ENCODE measurements around the gene KRT17. TPM values are rescaled to one million over a fixed set of nuclear protein-coding genes. Genes with fewer than 3 reads are reported as not detected.

The KRT17 gene
- total and polyA plus RNA-seq, 7 experiments from 2014 or later = not detected

DNA sequence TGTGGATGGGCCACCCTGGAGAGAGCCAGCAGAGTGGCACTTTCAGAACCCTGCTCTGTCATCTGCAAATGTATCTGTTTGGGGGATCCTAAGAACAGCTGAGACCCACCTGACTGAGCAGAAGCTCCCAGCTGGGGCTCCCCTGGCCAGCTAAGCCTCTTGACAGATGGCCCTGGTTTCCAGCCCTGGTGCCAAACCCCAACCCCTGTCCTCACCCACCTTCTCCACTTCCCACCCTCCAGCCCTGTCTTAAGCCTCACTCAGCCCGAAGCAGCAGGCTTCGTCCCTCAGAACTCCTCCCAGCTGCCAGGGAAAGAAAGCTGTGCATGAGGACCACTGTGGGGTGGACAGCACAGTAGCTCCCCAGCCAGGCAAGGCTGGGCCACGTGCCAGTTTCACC lies 49.0 kb downstream of the KRT17 start:
- Mint-ChIP-seq H3K36me3 (no peaks in the 10 kb centered on the region), H3K4me3 (no peak overlapping the region), H3K27me3 (peaks cover 24 to 51% (median 40%) of the 10 kb centered on the region in 5 donors), H3K4me1 (peaks cover 0 to 1% (median 0%) of the 10 kb centered on the region in 7 donors), H3K9me3 (peaks cover 0 to 1% (median 0%) of the 10 kb centered on the region in 11 donors), H3K27ac (no peak overlapping the region)
- Histone ChIP-seq H3K9me3 (ENCODE audit: control insufficient read depth in 2 of 3, low read length in 3 of 3) (no peaks in the 10 kb centered on the region), H3K4me1 (ENCODE audit: control insufficient read depth in 2 of 2, insufficient read depth in 2 of 2, low read length in 2 of 2) (no peaks in the 10 kb centered on the region), H3K4me3 (ENCODE audit: low read length) (no peak overlapping the region), H3K27ac (ENCODE audit: low read depth, low read length) (no peak overlapping the region), H3K36me3 (ENCODE audit: control insufficient read depth in 2 of 3, insufficient read depth in 3 of 3, low read length in 3 of 3) (no peaks in the 10 kb centered on the region), H3K27me3 (ENCODE audit: control insufficient read depth in 2 of 2, insufficient read depth in 2 of 2, low read length in 2 of 2) (peaks cover 0 to 4% of the 10 kb centered on the region in 2 donors)
- POLR2A ChIA-PET = no interaction called here
- DNase-seq (no peak), ATAC-seq (no peak)
- intact Hi-C loops (cut with micrococcal nuclease) = no loop called here
- CTCF ChIA-PET = no interaction called here

DNA sequence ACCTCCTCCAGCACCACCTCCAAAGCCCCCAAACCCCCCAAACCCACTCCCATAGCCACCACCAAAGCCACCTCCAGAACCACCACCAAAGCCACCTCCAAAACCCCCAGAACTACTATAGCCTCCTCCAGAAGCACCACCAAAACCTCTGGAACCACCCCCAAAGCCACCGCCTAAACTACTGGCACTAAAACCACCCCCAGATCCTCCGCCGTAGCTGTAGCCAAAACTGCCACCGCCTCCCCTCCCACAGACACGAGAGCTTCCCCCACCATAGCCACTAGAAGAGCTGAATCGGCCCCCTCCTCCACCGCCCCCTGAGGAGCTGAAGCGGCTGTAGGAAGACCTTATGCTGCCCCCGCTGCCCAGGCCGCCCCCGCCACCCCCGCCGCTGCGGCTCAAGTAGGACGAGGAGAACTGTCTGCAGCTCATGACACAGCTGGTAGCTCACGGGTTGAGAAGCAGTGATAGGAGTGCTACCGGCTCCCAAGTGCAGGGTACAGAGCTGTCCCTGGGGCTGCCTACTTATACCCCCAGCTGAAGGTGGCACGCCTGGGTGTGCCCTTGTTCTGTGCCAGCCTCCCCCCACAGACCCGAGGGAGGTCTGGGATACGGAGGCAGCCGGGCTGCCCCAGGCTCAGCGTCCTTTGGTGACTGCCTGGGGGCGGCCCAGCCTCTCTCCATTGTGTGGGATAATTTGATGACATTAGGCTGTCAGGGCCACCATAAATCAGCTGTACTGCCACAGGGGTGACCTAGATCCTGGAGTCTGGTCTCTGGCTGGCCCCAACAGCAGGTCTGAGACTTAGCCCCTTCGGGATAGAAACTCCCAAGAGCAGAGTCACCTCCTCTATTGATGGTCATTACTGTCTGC lies 52.6 kb downstream of the KRT17 start, which contains the start of gene KRT9:
KRT9 (minus strand) TSS at position 499 of the 874 bp plus-strand sequence; CDS start at position 432, 67 bp downstream.
- intact Hi-C loops (cut with micrococcal nuclease) = no loop called here
- ATAC-seq (no peak), DNase-seq (no peak)
- Mint-ChIP-seq H3K36me3 (no peaks in the 10 kb centered on the region), H3K4me1 (peaks cover 0 to 16% (median 11%) of the 10 kb centered on the region in 7 donors), H3K9me3 (peaks cover 0 to 19% (median 8%) of the 10 kb centered on the region in 11 donors), H3K27me3 (peaks cover 10 to 34% (median 24%) of the 10 kb centered on the region in 5 donors), H3K4me3 (no peak within 1 kb of the TSS), H3K27ac (no peak within 1 kb of the TSS)
- ChIA-PET POLR2A (no interaction called here), CTCF (no interaction called here)
- Histone ChIP-seq H3K27me3 (ENCODE audit: control insufficient read depth in 2 of 2, insufficient read depth in 2 of 2, low read length in 2 of 2) (no peaks in the 10 kb centered on the region), H3K4me3 (ENCODE audit: low read length) (no peak within 1 kb of the TSS), H3K9me3 (ENCODE audit: control insufficient read depth in 2 of 3, low read length in 3 of 3) (peaks cover 0 to 11% (median 7%) of the 10 kb centered on the region in 3 experiments), H3K4me1 (ENCODE audit: control insufficient read depth in 2 of 2, insufficient read depth in 2 of 2, low read length in 2 of 2) (peaks cover 0 to 4% of the 10 kb centered on the region in 2 donors), H3K36me3 (ENCODE audit: control insufficient read depth in 2 of 3, insufficient read depth in 3 of 3, low read length in 3 of 3) (no peaks in the 10 kb centered on the region), H3K27ac (ENCODE audit: low read depth, low read length) (no peak within 1 kb of the TSS)

Other genes with a start within 250 kb of the KRT17 start
- not detected for gene KRT34, start 242.3 kb downstream of the KRT17 start, total RNA-seq
- gene KRT34, start 242.3 kb downstream of the KRT17 start, polyA plus RNA-seq = not detected
- not detected for gene KRT31, start 227.0 kb downstream of the KRT17 start, total RNA-seq
- gene KRT31, start 227.0 kb downstream of the KRT17 start, polyA plus RNA-seq = not detected
- not detected for gene KRT37, start 200.0 kb downstream of the KRT17 start, total RNA-seq
- not detected for gene KRT37, start 200.0 kb downstream of the KRT17 start, polyA plus RNA-seq
- not detected for gene KRT38, start 183.6 kb downstream of the KRT17 start, total RNA-seq
- not detected for gene KRT38, start 183.6 kb downstream of the KRT17 start, polyA plus RNA-seq
- gene KRT32, start 157.2 kb downstream of the KRT17 start, total RNA-seq = not detected
- not detected for gene KRT32, start 157.2 kb downstream of the KRT17 start, polyA plus RNA-seq
- not detected for gene KRT35, start 143.4 kb downstream of the KRT17 start, total RNA-seq
- not detected for gene KRT35, start 143.4 kb downstream of the KRT17 start, polyA plus RNA-seq
- not detected for gene KRT36, start 134.7 kb downstream of the KRT17 start, total RNA-seq
- gene KRT36, start 134.7 kb downstream of the KRT17 start, polyA plus RNA-seq = not detected
- gene KRT13, start 119.0 kb downstream of the KRT17 start, total RNA-seq = not detected
- gene KRT13, start 119.0 kb downstream of the KRT17 start, polyA plus RNA-seq = not detected
- gene KRT15, start 105.7 kb downstream of the KRT17 start, total RNA-seq = not detected
- gene KRT15, start 105.7 kb downstream of the KRT17 start, polyA plus RNA-seq = not detected
- not detected for gene KRT19, start 96.3 kb downstream of the KRT17 start, total RNA-seq
- gene KRT19, start 96.3 kb downstream of the KRT17 start, polyA plus RNA-seq = not detected
- gene KRT9, start 52.5 kb downstream of the KRT17 start, total RNA-seq = not detected
- gene KRT9, start 52.5 kb downstream of the KRT17 start, polyA plus RNA-seq = not detected
- gene KRT14, start 37.7 kb downstream of the KRT17 start, total RNA-seq = not detected
- not detected for gene KRT14, start 37.7 kb downstream of the KRT17 start, polyA plus RNA-seq
- gene KRT16, start 11.8 kb downstream of the KRT17 start, total RNA-seq = not detected
- gene KRT16, start 11.8 kb downstream of the KRT17 start, polyA plus RNA-seq = not detected
- 1,000 to 10,000 TPM in 2 of 5 experiments, 100 to 1,000 TPM in 3; 710 to 2,222 (median 934) TPM for gene EIF1, start 64.3 kb upstream of the KRT17 start, total RNA-seq
- gene EIF1, start 64.3 kb upstream of the KRT17 start, polyA plus RNA-seq = 1,000 to 10,000 TPM in 1 of 2 donors, 100 to 1,000 TPM in 1; 774 to 1,284 TPM
- gene GAST, start 87.8 kb upstream of the KRT17 start, total RNA-seq = not detected
- not detected for gene GAST, start 87.8 kb upstream of the KRT17 start, polyA plus RNA-seq
- gene HAP1, start 110.1 kb upstream of the KRT17 start, total RNA-seq = under 1 TPM in 1 of 5 experiments, not detected in 4; 0.08 TPM
- gene HAP1, start 110.1 kb upstream of the KRT17 start, polyA plus RNA-seq = not detected
- 1 to 10 TPM in 2 of 5 experiments, under 1 TPM in 3; 0.24 to 8.2 (median 0.57) TPM for gene JUP, start 162.1 kb upstream of the KRT17 start, total RNA-seq
- gene JUP, start 162.1 kb upstream of the KRT17 start, polyA plus RNA-seq = under 1 TPM; 0.19 to 0.25 TPM
- 1 to 10 TPM; 3.6 to 7.0 (median 5.3) TPM for gene P3H4, start 187.4 kb upstream of the KRT17 start, total RNA-seq
- gene P3H4, start 187.4 kb upstream of the KRT17 start, polyA plus RNA-seq = 1 to 10 TPM; 3.5 to 6.5 TPM
- gene FKBP10, start 188.4 kb upstream of the KRT17 start, total RNA-seq = under 1 TPM in 2 of 5 experiments, not detected in 3; 0.34 to 0.76 TPM
- gene FKBP10, start 188.4 kb upstream of the KRT17 start, polyA plus RNA-seq = not detected
- gene NT5C3B, start 211.7 kb upstream of the KRT17 start, total RNA-seq = 10 to 100 TPM; 26.8 to 41.7 (median 37.2) TPM
- gene NT5C3B, start 211.7 kb upstream of the KRT17 start, polyA plus RNA-seq = 10 to 100 TPM; 41.9 to 66.7 TPM
- gene KLHL10, start 213.2 kb upstream of the KRT17 start, total RNA-seq = not detected
- gene KLHL10, start 213.2 kb upstream of the KRT17 start, polyA plus RNA-seq = not detected
- 10 to 100 TPM; 15.2 to 25.9 (median 18.9) TPM for gene KLHL11, start 240.8 kb upstream of the KRT17 start, total RNA-seq
- 1 to 10 TPM; 6.7 to 7.0 TPM for gene KLHL11, start 240.8 kb upstream of the KRT17 start, polyA plus RNA-seq